Esophagus muscularis mucosa (tissue), 4 donors: ENCODE data around the gene TRERF1.
"Not testable (repeated sequence)": the region's sequence is repeated elsewhere in the genome, so short reads cannot be mapped to it uniquely, and the experiment has no call there.

Source experiments
- EP300 ChIP-seq: sonication (generic); formaldehyde crosslinking; IDR thresholded peaks from one replicate; pipeline ENCODE4 v1.6.1; 2017; ENCODE audit warnings: antibody characterized with exemption
- POLR2A ChIP-seq: fragments of 450-650 bp; IDR thresholded peaks from one replicate; pipeline ENCODE4 v1.6.1; 2017; ENCODE audit warnings: antibody characterized with exemption, moderate library complexity, mild to moderate bottlenecking, low read depth
- POLR2AphosphoS5 ChIP-seq, 2 donors: sonication (generic); formaldehyde crosslinking; IDR thresholded peaks; one replicate each; pipeline ENCODE4 v1.6.1; 2017; ENCODE audit warnings: antibody characterized with exemption in 2 of 2
- TF ChIP-seq, protein P1 (sequence below), 3 experiments: fragments of 200-600 bp in 2 of 3; fragments of 450-650 bp in 1 of 3; sonication (generic) in 2 of 3; IDR thresholded peaks; one replicate each; pipeline ENCODE4 v1.5.1; 2017 to 2019; ENCODE audit warnings: antibody characterized with exemption in 3 of 3, mild to moderate bottlenecking in 2 of 3, moderate library complexity in 1 of 3

DNA sequence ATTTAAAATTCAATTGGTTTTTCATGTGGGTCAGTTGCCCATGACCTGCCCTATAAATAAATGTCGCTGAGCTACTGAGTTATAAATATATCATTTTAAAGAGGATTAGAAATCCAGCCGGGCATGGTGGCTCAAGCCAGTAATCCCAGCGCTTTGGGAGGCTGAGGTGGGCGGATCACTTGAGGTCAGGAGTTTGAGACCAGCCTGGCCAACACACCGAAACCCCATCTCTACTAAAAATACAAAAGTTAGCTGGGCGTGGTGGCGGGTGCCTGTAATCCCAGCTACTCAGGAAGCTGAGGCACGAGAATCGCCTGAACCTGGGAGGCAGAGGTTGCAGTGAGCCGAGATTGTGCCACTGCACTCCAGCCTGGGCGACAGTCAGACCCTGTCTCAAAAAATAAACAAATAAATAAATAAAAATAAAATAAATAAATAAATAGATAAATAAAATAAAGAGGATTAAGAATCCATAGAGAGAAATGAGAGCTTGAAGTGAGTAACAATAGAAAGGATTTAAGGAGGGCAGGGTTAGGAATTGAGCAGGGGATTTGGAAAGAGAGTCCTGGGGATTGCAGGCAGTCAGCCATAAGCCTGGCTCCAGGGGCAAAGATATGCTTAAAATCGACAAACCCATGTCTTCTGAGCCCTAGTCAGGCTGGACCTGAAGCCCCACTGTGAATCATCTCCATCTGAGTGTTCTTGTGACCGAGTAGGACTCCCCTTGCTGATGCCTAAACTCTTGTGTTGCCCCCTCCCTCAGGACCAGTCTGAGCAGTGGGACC is 249.4 kb downstream of the TRERF1 start:
- TF ChIP-seq POLR2AphosphoS5 (IDR thresholded peaks at IDR 0.05); POLR2A; EP300: not testable (repeated sequence)
- TF ChIP-seq, protein P1, sequence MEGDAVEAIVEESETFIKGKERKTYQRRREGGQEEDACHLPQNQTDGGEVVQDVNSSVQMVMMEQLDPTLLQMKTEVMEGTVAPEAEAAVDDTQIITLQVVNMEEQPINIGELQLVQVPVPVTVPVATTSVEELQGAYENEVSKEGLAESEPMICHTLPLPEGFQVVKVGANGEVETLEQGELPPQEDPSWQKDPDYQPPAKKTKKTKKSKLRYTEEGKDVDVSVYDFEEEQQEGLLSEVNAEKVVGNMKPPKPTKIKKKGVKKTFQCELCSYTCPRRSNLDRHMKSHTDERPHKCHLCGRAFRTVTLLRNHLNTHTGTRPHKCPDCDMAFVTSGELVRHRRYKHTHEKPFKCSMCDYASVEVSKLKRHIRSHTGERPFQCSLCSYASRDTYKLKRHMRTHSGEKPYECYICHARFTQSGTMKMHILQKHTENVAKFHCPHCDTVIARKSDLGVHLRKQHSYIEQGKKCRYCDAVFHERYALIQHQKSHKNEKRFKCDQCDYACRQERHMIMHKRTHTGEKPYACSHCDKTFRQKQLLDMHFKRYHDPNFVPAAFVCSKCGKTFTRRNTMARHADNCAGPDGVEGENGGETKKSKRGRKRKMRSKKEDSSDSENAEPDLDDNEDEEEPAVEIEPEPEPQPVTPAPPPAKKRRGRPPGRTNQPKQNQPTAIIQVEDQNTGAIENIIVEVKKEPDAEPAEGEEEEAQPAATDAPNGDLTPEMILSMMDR (IDR thresholded peaks at IDR 0.05): not testable (repeated sequence)
